ENCODE measurements around the gene SGCD.

SGCD gene

DNA sequence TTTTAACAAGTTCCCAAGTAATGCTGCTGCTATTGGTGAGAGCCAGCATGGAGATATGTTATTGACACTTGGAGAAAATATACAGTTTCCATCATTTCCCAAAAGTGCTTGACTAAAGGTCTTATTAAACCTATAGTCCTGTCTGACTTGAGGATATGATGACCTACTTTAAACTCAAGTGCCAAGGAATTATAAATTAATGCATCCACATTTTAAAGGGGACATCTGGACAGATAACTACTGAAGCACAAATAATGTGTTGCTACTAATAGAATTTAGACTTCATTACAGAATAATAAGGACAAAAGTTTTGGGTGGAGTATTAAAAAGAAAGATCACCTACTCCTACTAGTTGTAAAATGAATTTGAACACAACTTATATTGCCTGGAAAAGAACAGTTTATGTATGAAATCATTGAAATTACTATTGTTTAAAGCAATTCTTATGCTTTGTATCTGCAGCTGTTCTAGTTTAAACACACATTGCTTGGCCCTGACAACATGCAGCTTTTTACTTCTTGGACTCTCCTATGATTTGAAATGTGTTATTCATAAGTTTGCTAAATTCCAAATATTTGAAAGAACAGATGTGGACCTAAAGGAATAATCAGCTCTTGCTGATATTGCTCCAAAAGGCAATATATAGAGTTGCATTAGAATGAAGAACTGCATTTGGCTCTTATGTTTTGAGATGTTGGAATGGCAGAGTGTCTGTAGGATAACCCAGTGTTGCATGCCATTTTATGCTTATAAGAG lies 73.4 kb downstream of the SGCD start:
- H3K36me3 ChIP-seq: no peaks in the 10 kb centered on the region
- H3K4me1 ChIP-seq (ENCODE audit: control insufficient read depth in 1 of 2, insufficient read depth in 1 of 2, low read depth in 1 of 2, low read length in 1 of 2): no peaks in the 10 kb centered on the region
- H3K27ac ChIP-seq: no peak overlapping the region
- H3K27me3 ChIP-seq: no peaks in the 10 kb centered on the region
- TF ChIP-seq, protein P1, sequence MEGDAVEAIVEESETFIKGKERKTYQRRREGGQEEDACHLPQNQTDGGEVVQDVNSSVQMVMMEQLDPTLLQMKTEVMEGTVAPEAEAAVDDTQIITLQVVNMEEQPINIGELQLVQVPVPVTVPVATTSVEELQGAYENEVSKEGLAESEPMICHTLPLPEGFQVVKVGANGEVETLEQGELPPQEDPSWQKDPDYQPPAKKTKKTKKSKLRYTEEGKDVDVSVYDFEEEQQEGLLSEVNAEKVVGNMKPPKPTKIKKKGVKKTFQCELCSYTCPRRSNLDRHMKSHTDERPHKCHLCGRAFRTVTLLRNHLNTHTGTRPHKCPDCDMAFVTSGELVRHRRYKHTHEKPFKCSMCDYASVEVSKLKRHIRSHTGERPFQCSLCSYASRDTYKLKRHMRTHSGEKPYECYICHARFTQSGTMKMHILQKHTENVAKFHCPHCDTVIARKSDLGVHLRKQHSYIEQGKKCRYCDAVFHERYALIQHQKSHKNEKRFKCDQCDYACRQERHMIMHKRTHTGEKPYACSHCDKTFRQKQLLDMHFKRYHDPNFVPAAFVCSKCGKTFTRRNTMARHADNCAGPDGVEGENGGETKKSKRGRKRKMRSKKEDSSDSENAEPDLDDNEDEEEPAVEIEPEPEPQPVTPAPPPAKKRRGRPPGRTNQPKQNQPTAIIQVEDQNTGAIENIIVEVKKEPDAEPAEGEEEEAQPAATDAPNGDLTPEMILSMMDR (IDR thresholded peaks at IDR 0.05): no peak
- H3K4me3 ChIP-seq (ENCODE audit: low read depth in 1 of 2, low read length in 1 of 2): no peak overlapping the region
- no peaks in the 10 kb centered on the region for H3K9me3 ChIP-seq

DNA sequence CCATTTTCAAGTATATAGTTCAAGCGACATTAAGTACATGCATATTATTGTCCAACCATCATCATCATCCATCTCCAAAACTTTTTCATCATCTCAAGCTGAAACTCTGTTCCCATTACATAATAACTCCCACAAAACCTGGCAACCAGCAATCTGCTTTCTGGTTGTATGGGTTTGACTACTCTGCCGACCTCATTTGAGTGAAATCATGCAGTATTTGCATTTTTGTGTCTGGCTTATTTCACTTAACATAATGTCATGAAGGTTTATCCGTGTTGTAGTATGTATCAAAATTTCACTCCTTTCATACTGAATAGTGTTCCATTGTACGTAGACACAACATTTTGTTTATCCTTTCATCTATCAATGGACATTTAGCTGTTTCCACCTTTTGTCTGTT lies 74.8 kb downstream of the SGCD start:
- H3K4me3 ChIP-seq (ENCODE audit: low read depth in 1 of 2, low read length in 1 of 2): no peak overlapping the region
- H3K4me1 ChIP-seq (ENCODE audit: control insufficient read depth in 1 of 2, insufficient read depth in 1 of 2, low read depth in 1 of 2, low read length in 1 of 2): no peaks in the 10 kb centered on the region
- TF ChIP-seq, protein P1 (IDR thresholded peaks at IDR 0.05): no peak
- H3K36me3 ChIP-seq: no peaks in the 10 kb centered on the region
- H3K27ac ChIP-seq: no peak overlapping the region
- no peaks in the 10 kb centered on the region for H3K9me3 ChIP-seq
- no peaks in the 10 kb centered on the region for H3K27me3 ChIP-seq

DNA sequence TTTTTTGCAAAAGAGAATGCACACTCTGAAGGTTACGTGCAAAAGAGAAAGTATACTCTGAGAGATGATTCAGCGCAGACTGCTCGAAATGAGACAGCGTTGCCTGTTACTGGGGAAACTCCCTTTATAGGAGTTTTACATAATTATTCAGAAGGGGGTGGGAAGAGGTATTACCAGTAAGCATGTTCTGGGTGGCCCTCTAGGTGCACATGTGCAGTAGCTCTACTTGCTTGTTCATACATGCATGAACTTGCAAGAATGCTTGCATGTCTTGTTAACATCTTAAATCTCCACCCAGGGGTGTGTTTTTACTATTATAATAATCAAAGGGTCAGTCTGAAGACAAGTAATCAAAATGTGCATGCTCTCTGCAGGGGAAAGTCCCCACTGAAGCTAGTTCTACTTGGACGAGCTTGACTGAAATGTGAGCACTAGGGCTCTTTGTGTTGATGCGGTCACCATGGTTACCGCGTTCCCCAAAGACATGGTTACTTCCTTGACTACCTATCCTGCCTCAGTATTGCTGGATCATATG lies 75.5 kb downstream of the SGCD start:
- no peaks in the 10 kb centered on the region for H3K9me3 ChIP-seq
- no peak overlapping the region for H3K27ac ChIP-seq
- H3K4me3 ChIP-seq (ENCODE audit: low read depth in 1 of 2, low read length in 1 of 2): no peak overlapping the region
- no peaks in the 10 kb centered on the region for H3K4me1 ChIP-seq (ENCODE audit: control insufficient read depth in 1 of 2, insufficient read depth in 1 of 2, low read depth in 1 of 2, low read length in 1 of 2)
- no peaks in the 10 kb centered on the region for H3K27me3 ChIP-seq
- H3K36me3 ChIP-seq: no peaks in the 10 kb centered on the region
- TF ChIP-seq, protein P1 (IDR thresholded peaks at IDR 0.05): no peak

DNA sequence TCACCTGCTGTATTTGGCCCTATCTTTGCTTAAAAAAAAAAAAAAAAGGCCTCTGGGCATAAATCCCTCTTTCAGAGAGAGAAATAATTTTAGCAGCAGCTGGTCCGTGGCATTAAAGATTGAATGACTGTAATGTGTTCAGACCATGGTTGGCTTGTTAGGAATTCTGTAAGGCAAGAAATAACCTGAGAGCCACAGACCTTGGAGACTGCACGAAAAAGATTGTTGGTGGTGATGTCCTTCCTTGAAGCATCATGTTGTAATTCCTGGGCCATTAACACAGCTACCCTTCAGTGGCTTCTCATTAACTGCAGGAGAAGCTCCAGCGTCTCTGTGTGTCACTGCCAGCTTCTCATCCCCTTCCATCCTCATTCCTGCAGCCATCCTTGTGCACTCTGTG lies 79.0 kb downstream of the SGCD start:
- H3K36me3 ChIP-seq: no peaks in the 10 kb centered on the region
- no peaks in the 10 kb centered on the region for H3K4me1 ChIP-seq (ENCODE audit: control insufficient read depth in 1 of 2, insufficient read depth in 1 of 2, low read depth in 1 of 2, low read length in 1 of 2)
- no peaks in the 10 kb centered on the region for H3K9me3 ChIP-seq
- no peak overlapping the region for H3K4me3 ChIP-seq (ENCODE audit: low read depth in 1 of 2, low read length in 1 of 2)
- TF ChIP-seq, protein P1 (IDR thresholded peaks at IDR 0.05): no peak
- H3K27me3 ChIP-seq: no peaks in the 10 kb centered on the region
- no peak overlapping the region for H3K27ac ChIP-seq

DNA sequence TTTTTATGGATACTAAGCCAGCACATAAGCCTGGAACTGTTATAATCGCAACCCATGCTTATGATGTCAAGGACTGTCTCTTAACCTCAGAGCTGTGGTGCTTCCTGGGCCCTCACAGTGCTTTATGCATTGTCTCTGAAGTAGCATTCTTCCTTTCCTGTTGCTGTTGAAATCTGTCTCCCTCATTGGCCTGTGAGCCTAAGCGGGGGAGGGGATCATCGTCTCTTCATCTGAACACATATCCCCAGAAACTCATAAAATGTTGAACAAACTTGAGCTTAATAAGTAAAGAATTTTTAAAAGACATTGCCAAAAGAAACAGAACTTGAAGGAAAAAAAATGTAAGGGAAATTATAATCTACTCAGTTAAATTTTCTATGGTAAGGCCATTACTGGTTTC lies 80.3 kb downstream of the SGCD start:
- no peak overlapping the region for H3K4me3 ChIP-seq (ENCODE audit: low read depth in 1 of 2, low read length in 1 of 2)
- H3K4me1 ChIP-seq (ENCODE audit: control insufficient read depth in 1 of 2, insufficient read depth in 1 of 2, low read depth in 1 of 2, low read length in 1 of 2): no peaks in the 10 kb centered on the region
- no peak overlapping the region for H3K27ac ChIP-seq
- TF ChIP-seq, protein P1 (IDR thresholded peaks at IDR 0.05): no peak
- H3K36me3 ChIP-seq: no peaks in the 10 kb centered on the region
- no peaks in the 10 kb centered on the region for H3K9me3 ChIP-seq
- H3K27me3 ChIP-seq: no peaks in the 10 kb centered on the region

Measured in neutrophil (primary cell).